Endothelial cell of umbilical vein (primary cell): ENCODE results near the gene ATAT1. TPM values are rescaled to one million over a fixed set of nuclear protein-coding genes. Genes with fewer than 3 reads are reported as not detected.

Experiments used
- BruUV-seq: library from RNA; stranded (reverse); fragments of 400-500 nt; replicated peaks from 2 replicates; lab custom pipeline; 2021; lab: Mats Ljungman, UMichigan
- CTCF ChIA-PET: fragments of 300-600, 350-600 bp; sonication (Branson Sonifier 250); formaldehyde crosslinking; loops from one replicate; lab custom pipeline; 2021; ENCODE audit warnings: antibody characterized with exemption, inconsistent platforms; lab: Charles Lee
- POLR2A ChIA-PET: fragments of 300-600, 350-600 bp; sonication (Branson Sonifier 250); formaldehyde crosslinking; loops from one replicate; lab custom pipeline; 2021; ENCODE audit warnings: antibody characterized with exemption, inconsistent platforms; lab: Charles Lee
- DNase-seq: peaks from one replicate; pipeline ENCODE4 v3.0.0-alpha.2; 2011; ENCODE audit warnings: low read depth, low spot score
- FAIRE-seq: peaks from 2 replicates; lab custom pipeline; 2011; peaks lifted over from hg19 to GRCh38; lab: Jason Lieb, UNC
- H2AFZ ChIP-seq: 2 replicates; pipeline ENCODE4 v1.6.0; 2012; ENCODE audit warnings: low read depth, low read length, control low read depth, inconsistent platforms
- H3K27ac ChIP-seq: 2 replicates; pipeline ENCODE4 v1.5.1; 2011; ENCODE audit warnings: low read depth, mild to moderate bottlenecking, control low read depth, low read length, moderate library complexity; ENCODE audit not compliant: insufficient read depth
- H3K27me3 ChIP-seq, 2 experiments: 2 replicates each; pipeline versions ENCODE4 v1.6.0 to v1.6.1; 2011; ENCODE audit warnings: low read length in 2 of 2, mixed read lengths in 1 of 2; ENCODE audit not compliant: control insufficient read depth in 2 of 2, insufficient read depth in 2 of 2
- H3K36me3 ChIP-seq, 2 experiments: 2 replicates in 1 of 2; 3 replicates in 1 of 2; pipeline ENCODE4 v1.5.1; 2011; ENCODE audit warnings: low read length in 2 of 2, mild to moderate bottlenecking in 1 of 2, moderate library complexity in 1 of 2; ENCODE audit not compliant: control insufficient read depth in 2 of 2, insufficient read depth in 2 of 2; ENCODE audit errors: extremely low read depth in 1 of 2
- H3K4me1 ChIP-seq: 3 replicates; pipeline ENCODE4 v1.5.1; 2011; ENCODE audit warnings: mild to moderate bottlenecking, low read length; ENCODE audit not compliant: control insufficient read depth, insufficient read depth; ENCODE audit errors: extremely low read depth
- H3K4me2 ChIP-seq: 2 replicates; pipeline ENCODE4 v1.6.1; 2011; ENCODE audit warnings: low read length, control low read depth, mixed read lengths; ENCODE audit not compliant: insufficient read depth
- H3K4me3 ChIP-seq, 3 experiments: fragments of 200-600 bp in 1 of 3; sonication (generic), shearing (Covaris generic) in 1 of 3; replicated peaks in 1 of 3; 2 replicates each; pipeline ENCODE4 v1.5.1; 2011 to 2016; ENCODE audit warnings: control low read depth in 3 of 3, low read length in 3 of 3, mild to moderate bottlenecking in 2 of 3, inconsistent platforms in 1 of 3, low read depth in 1 of 3, moderate library complexity in 1 of 3; ENCODE audit not compliant: insufficient read depth in 1 of 3
- H3K79me2 ChIP-seq: 2 replicates; pipeline ENCODE4 v1.6.0; 2012; ENCODE audit warnings: low read length, inconsistent platforms; ENCODE audit not compliant: control insufficient read depth, insufficient read depth
- H3K9ac ChIP-seq: replicated peaks from 2 replicates; pipeline ENCODE3; 2011; ENCODE audit warnings: low read length, control low read depth; ENCODE audit not compliant: insufficient read depth; ENCODE audit errors: extremely low read depth
- H3K9me1 ChIP-seq: replicated peaks from 3 replicates; pipeline ENCODE4 v1.6.0; 2011; ENCODE audit warnings: mild to moderate bottlenecking, low read length; ENCODE audit not compliant: control insufficient read depth, insufficient read depth; ENCODE audit errors: extremely low read depth
- H3K9me3 ChIP-seq: replicated peaks from 2 replicates; pipeline ENCODE4 v1.5.1; 2012; ENCODE audit warnings: low read length, inconsistent platforms; ENCODE audit not compliant: control insufficient read depth, insufficient read depth
- H4K20me1 ChIP-seq: replicated peaks from 2 replicates; pipeline ENCODE3; 2011; ENCODE audit warnings: mild to moderate bottlenecking, low read length; ENCODE audit not compliant: control insufficient read depth, insufficient read depth; ENCODE audit errors: extremely low read depth
- CTCF ChIP-seq, 2 donors: IDR thresholded peaks; 1 replicate in 1 of 2; 2 replicates in 1 of 2; pipeline ENCODE4 v1.5.1; 2011; ENCODE audit warnings: low read length in 2 of 2, mild to moderate bottlenecking in 2 of 2, moderate library complexity in 2 of 2, control low read depth in 1 of 2, inconsistent platforms in 1 of 2, low read depth in 1 of 2; ENCODE audit not compliant: insufficient read depth in 1 of 2; ENCODE audit errors: extremely low read depth in 1 of 2
- EZH2 ChIP-seq: IDR thresholded peaks from 2 replicates; pipeline ENCODE4 v1.6.1; 2012; ENCODE audit warnings: borderline replicate concordance, low read depth, mild to moderate bottlenecking, moderate library complexity, low read length, inconsistent platforms; ENCODE audit not compliant: severe bottlenecking
- FOS ChIP-seq: IDR thresholded peaks from 2 replicates; pipeline ENCODE4 v1.6.1; 2011; ENCODE audit warnings: mild to moderate bottlenecking, low read length, moderate library complexity, borderline replicate concordance; ENCODE audit not compliant: insufficient read depth
- GATA2 ChIP-seq: IDR thresholded peaks from 2 replicates; pipeline ENCODE4 v1.7.0; 2011; ENCODE audit warnings: low read depth, mild to moderate bottlenecking, moderate library complexity, mixed read lengths, low read length; ENCODE audit not compliant: insufficient read length, insufficient read depth
- JUN ChIP-seq: IDR thresholded peaks from 2 replicates; pipeline ENCODE4 v1.6.1; 2011; ENCODE audit warnings: borderline replicate concordance, low read depth; ENCODE audit not compliant: insufficient read length, insufficient read depth
- MAX ChIP-seq: IDR thresholded peaks from 2 replicates; pipeline ENCODE4 v1.6.1; 2011; ENCODE audit not compliant: insufficient read depth, insufficient read length
- MYC ChIP-seq: IDR thresholded peaks from one replicate; pipeline ENCODE4 v1.6.1; 2011; ENCODE audit warnings: mild to moderate bottlenecking, low read depth, low read length
- POLR2A ChIP-seq: IDR thresholded peaks from 2 replicates; pipeline ENCODE4 v1.6.1; 2012; ENCODE audit warnings: low read depth, mild to moderate bottlenecking, control low read depth, low read length
- POLR2AphosphoS5 ChIP-seq: IDR thresholded peaks from 2 replicates; pipeline ENCODE4 v1.6.1; 2012; ENCODE audit warnings: low read depth, mild to moderate bottlenecking, control low read depth, low read length, moderate library complexity; ENCODE audit not compliant: insufficient read depth
- dilution Hi-C: fragments of 300-500 bp; cut with MboI; formaldehyde crosslinking; loops from one replicate; pipeline ENCODE4 v1.15.0; 2019; ENCODE audit warnings: low sequenced_read_pairs; ENCODE audit not compliant: extremely low pct_ligation_motif_present
- intact Hi-C: fragments of 100-400 bp; cut with micrococcal nuclease; formaldehyde crosslinking; loops from one replicate; pipeline ENCODE4 v1.10.0; 2022
- polyA plus RNA-seq, 4 experiments: library from polyadenylated mRNA; depleted of rRNA in 3 of 4; stranded (reverse) in 3 of 4; unstranded in 1 of 4; fragments of >200 nt; gene quantifications; 2 replicates each; pipeline versions ENCODE4 v1.2.1 to v1.2.3, GENCODE V29; 2011 to 2012; ENCODE audit warnings: missing spikeins in 1 of 4
- total RNA-seq: library from RNA; stranded (reverse); gene quantifications from 2 replicates; pipeline ENCODE4 v1.2.3, GENCODE V29; 2021

Gene ATAT1
- total and polyA plus RNA-seq, 2 donors (not counting 3 experiments of a cell fraction or from before 2014, with no cell fraction given), result 17.4 to 18.4 TPM

- DNase-seq, result no peak
- dilution Hi-C loops, result no loop called here
Measured at GRCh38 chr6:30655743-30656094, 29.0 kb downstream of the ATAT1 start.

More at GRCh38 chr6:30655743-30656094, 29.0 kb downstream of the ATAT1 start:
- intact Hi-C loops, result no loop called here
- no TSS peak for BruUV-seq
- CTCF ChIA-PET, result interaction anchor here (1.1 kb wide), 2 partner anchors 9 to 75 kb away, joined by 3 read pairs; no protein-coding TSS in a partner anchor
- Histone ChIP-seq H3K9me3 (no peaks in the 10 kb centered on the region), H3K27ac (no peak overlapping the region), H4K20me1 (no peaks in the 10 kb centered on the region), H3K4me1 (no peaks in the 10 kb centered on the region), H3K27me3 (no peaks in the 10 kb centered on the region), H3K4me3 (no peak overlapping the region), H3K36me3 (peaks cover 19 to 52% of the 10 kb centered on the region in 2 experiments), H3K9ac (no peak overlapping the region), H3K79me2 (no peaks in the 10 kb centered on the region), H2AFZ (no peak overlapping the region), H3K9me1 (no peaks in the 10 kb centered on the region), H3K4me2 (no peak overlapping the region)
- no peak for FAIRE-seq
- TF ChIP-seq JUN (no peak), POLR2A (no peak), EZH2 (no peak), FOS (no peak), MAX (no peak), POLR2AphosphoS5 (no peak), CTCF (IDR thresholded peaks at IDR 0.05; ENCODE audit: extremely low read depth in 1 of 2, insufficient read depth in 1 of 2, low read depth in 1 of 2, low read length in 2 of 2) (no peak), GATA2 (no peak), MYC (no peak)
- POLR2A ChIA-PET, result no interaction called here
